Measurements from ENCODE around the gene GHR. TPM values are rescaled to one million over a fixed set of nuclear protein-coding genes. Genes with fewer than 3 reads are reported as not detected.

Gene GHR
- total and polyA plus RNA-seq, 2 of the 8 experiments (the other 6 are each of a cell fraction or from before 2014, with no cell fraction given): 0.15 to 0.19 TPM

DNA sequence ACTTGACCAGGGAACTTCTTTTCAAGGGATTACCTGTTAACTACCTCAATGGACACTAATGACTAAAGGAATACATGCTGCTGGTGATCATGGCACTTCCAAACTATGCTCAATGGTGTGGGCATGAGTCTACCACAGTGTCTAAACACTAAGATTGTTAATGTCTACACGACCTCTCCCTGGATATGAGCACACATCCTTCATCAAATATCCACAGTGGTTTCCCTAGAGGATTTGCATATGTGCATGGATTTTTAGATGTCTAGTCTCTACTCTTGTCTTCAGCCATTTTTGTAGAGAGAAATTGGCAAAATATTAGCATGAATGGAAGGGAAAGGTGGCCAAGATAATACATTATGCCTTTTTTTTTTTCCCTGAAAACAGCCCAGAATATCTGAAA lies 220.1 kb downstream of the GHR start:
- Histone ChIP-seq H3K23me2 (ENCODE audit: low read depth, low read length) (no peaks in the 10 kb centered on the region), H3K36me3 (ENCODE audit: control insufficient read depth in 2 of 4, insufficient read depth in 4 of 4, low read length in 3 of 4) (no peaks in the 10 kb centered on the region), H3K14ac (ENCODE audit: insufficient read length) (no peak overlapping the region), H2AFZ (ENCODE audit: low read length) (no peak overlapping the region), H3K4me1 (replicated peaks in 1 of 4; ENCODE audit: control insufficient read depth in 3 of 4, insufficient read depth in 4 of 4, low read length in 3 of 4) (no peaks in the 10 kb centered on the region), H3K56ac (replicated peaks; ENCODE audit: insufficient read length, low read depth, low read length) (no peak overlapping the region), H3K4me3 (ENCODE audit: extremely low read depth in 1 of 4, insufficient read depth in 2 of 4, low read depth in 3 of 4, low read length in 4 of 4) (no peak overlapping the region), H3K27ac (ENCODE audit: low read depth, low read length) (no peak overlapping the region), H2BK12ac (ENCODE audit: low read depth, low read length) (no peak overlapping the region), H4K5ac (ENCODE audit: insufficient read length, low read depth, low read length) (no peak overlapping the region), H2AK5ac (ENCODE audit: low read depth, low read length) (no peak overlapping the region), H2BK15ac (ENCODE audit: low read length) (no peak overlapping the region), H4K91ac (replicated peaks; ENCODE audit: insufficient read length, low read length) (no peak overlapping the region), H3K79me1 (ENCODE audit: low read depth, low read length) (no peaks in the 10 kb centered on the region), H3K79me2 (ENCODE audit: control insufficient read depth in 1 of 2, insufficient read depth in 2 of 2, low read length in 2 of 2) (no peaks in the 10 kb centered on the region), H2BK5ac (ENCODE audit: low read depth, low read length) (no peak overlapping the region), H3K18ac (ENCODE audit: extremely low read depth, low read length) (no peak overlapping the region), H4K8ac (ENCODE audit: extremely low read depth, insufficient read depth, low read length) (no peak overlapping the region), H3K9me3 (ENCODE audit: insufficient read depth in 2 of 2, low read depth in 1 of 2, low read length in 1 of 2) (no peaks in the 10 kb centered on the region), H3K27me3 (replicated peaks in 1 of 4; ENCODE audit: control insufficient read depth in 3 of 4, extremely low read depth in 1 of 4, insufficient read depth in 3 of 4, low read length in 3 of 4) (no peaks in the 10 kb centered on the region), H3K4ac (replicated peaks; ENCODE audit: insufficient read length, low read depth, low read length) (no peak overlapping the region), H4K20me1 (replicated peaks in 1 of 2; ENCODE audit: control insufficient read depth in 1 of 2, insufficient read depth in 2 of 2, low read length in 2 of 2) (no peaks in the 10 kb centered on the region), H2BK120ac (replicated peaks; ENCODE audit: low read depth, low read length) (no peak overlapping the region), H2BK20ac (ENCODE audit: low read length) (no peak overlapping the region), H3K9ac (replicated peaks in 1 of 4; ENCODE audit: extremely low read depth in 1 of 4, low read depth in 3 of 4, low read length in 3 of 4) (no peak overlapping the region), H3K4me2 (ENCODE audit: insufficient read depth in 1 of 2, low read depth in 2 of 2, low read length in 2 of 2) (no peak overlapping the region), H3K23ac (ENCODE audit: insufficient read length) (no peak overlapping the region)
- FAIRE-seq (no peak), DNase-seq (ENCODE audit: low read depth in 1 of 2, low spot score in 2 of 2) (no peak)
- ChIA-PET POLR2A (ENCODE audit: partially characterized antibody) (no interaction called here), CTCF (ENCODE audit: partially characterized antibody) (no interaction called here)
- 85% methylated on average over 1 of the region's 1 CpG; no CpG with 5 or more reads in 1 of the 2 experiments for WGBS, 2 experiments (ENCODE audit: extremely low coverage in 1 of 2, insufficient coverage in 1 of 2, insufficient read length in 1 of 2, insufficient replicate concordance in 2 of 2, low coverage in 1 of 2, low lambda C conversion rate in 2 of 2, missing lambda C conversion rate in 1 of 2)
- no peak for TF ChIP-seq TEAD4 (IDR thresholded peaks at IDR 0.05; ENCODE audit: low read depth, low read length)
- TF ChIP-seq CBX8 (IDR thresholded peaks at IDR 0.05; ENCODE audit: borderline replicate concordance, low read depth, low read length): no peak
- no peak for TF ChIP-seq SUZ12 (IDR thresholded peaks at IDR 0.05; ENCODE audit: low read length)
- TF ChIP-seq RFX5 (IDR thresholded peaks at IDR 0.05; ENCODE audit: borderline replicate concordance, low read depth, low read length): no peak
- no peak for TF ChIP-seq CHD1 (IDR thresholded peaks at IDR 0.05; ENCODE audit: low read depth, low read length)
- no peak for TF ChIP-seq SP4 (IDR thresholded peaks at IDR 0.05; ENCODE audit: low read length)
- TF ChIP-seq GABPA (IDR thresholded peaks at IDR 0.05; ENCODE audit: borderline replicate concordance, insufficient read depth, low read length): no peak
- TF ChIP-seq CBX5 (IDR thresholded peaks at IDR 0.05; ENCODE audit: low read depth, low read length): no peak
- TF ChIP-seq ZNF274 (IDR thresholded peaks at IDR 0.05; ENCODE audit: borderline replicate concordance, extremely low read depth, low read length): no peak
- TF ChIP-seq POLR2AphosphoS5 (IDR thresholded peaks at IDR 0.05; ENCODE audit: low read depth, low read length): no peak
- no peak for TF ChIP-seq MAFK (IDR thresholded peaks at IDR 0.05; ENCODE audit: low read depth, low read length)

All from H1 (cell line).